Astrocyte of the cerebellum (primary cell): ENCODE measurements around the gene CEMIP.

Source experiments
- DNase-seq: peaks from one replicate; pipeline ENCODE4 v3.0.0-alpha.2; 2011; ENCODE audit warnings: low read depth
- H3K4me3 ChIP-seq: 2 replicates; pipeline ENCODE4 v1.5.1; 2011; ENCODE audit warnings: mild to moderate bottlenecking, low read depth, low read length, moderate library complexity
- in situ Hi-C: cut with HindIII; loops from 2 replicates; pipeline ENCODE4 v1.10.0; 2017; ENCODE audit warnings: low sequenced_read_pairs
- TF ChIP-seq, protein P1 (sequence below): IDR thresholded peaks from 2 replicates; pipeline ENCODE4 v1.5.1; 2012; ENCODE audit warnings: low read length, low read depth, moderate library complexity, mild to moderate bottlenecking; ENCODE audit errors: missing control alignments

The CEMIP gene

GRCh38 chr15:80916056-80916455, 136.9 kb downstream of the CEMIP start:
- TF ChIP-seq, protein P1, sequence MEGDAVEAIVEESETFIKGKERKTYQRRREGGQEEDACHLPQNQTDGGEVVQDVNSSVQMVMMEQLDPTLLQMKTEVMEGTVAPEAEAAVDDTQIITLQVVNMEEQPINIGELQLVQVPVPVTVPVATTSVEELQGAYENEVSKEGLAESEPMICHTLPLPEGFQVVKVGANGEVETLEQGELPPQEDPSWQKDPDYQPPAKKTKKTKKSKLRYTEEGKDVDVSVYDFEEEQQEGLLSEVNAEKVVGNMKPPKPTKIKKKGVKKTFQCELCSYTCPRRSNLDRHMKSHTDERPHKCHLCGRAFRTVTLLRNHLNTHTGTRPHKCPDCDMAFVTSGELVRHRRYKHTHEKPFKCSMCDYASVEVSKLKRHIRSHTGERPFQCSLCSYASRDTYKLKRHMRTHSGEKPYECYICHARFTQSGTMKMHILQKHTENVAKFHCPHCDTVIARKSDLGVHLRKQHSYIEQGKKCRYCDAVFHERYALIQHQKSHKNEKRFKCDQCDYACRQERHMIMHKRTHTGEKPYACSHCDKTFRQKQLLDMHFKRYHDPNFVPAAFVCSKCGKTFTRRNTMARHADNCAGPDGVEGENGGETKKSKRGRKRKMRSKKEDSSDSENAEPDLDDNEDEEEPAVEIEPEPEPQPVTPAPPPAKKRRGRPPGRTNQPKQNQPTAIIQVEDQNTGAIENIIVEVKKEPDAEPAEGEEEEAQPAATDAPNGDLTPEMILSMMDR: no peak
- DNase-seq: no peak

GRCh38 chr15:80918196-80918783, 139.1 kb downstream of the CEMIP start:
- DNase-seq: no peak
- TF ChIP-seq, protein P1: no peak
- no peak overlapping the region for H3K4me3 ChIP-seq
- in situ Hi-C loops: no loop called here

More at GRCh38 chr15:80916056-80916455, 136.9 kb downstream of the CEMIP start:
- in situ Hi-C loops: no loop called here
- H3K4me3 ChIP-seq: no peak overlapping the region

- in situ Hi-C loops: no loop called here
- H3K4me3 ChIP-seq: no peak overlapping the region
- TF ChIP-seq, protein P1: no peak
- no peak for DNase-seq
Measured at GRCh38 chr15:80920271-80920699, 141.1 kb downstream of the CEMIP start.

GRCh38 chr15:80921736-80922410, 142.7 kb downstream of the CEMIP start:
- DNase-seq: no peak
- TF ChIP-seq, protein P1: no peak
- in situ Hi-C loops: no loop called here
- H3K4me3 ChIP-seq: no peak overlapping the region

GRCh38 chr15:80923668-80924067, 144.5 kb downstream of the CEMIP start:
- TF ChIP-seq, protein P1: no peak
- no peak overlapping the region for H3K4me3 ChIP-seq
- DNase-seq: no peak
- in situ Hi-C loops: no loop called here

- no peak overlapping the region for H3K4me3 ChIP-seq
- no peak for DNase-seq
- TF ChIP-seq, protein P1: no peak
- in situ Hi-C loops: no loop called here
Measured at GRCh38 chr15:80924278-80924677, 145.1 kb downstream of the CEMIP start.
